Thyroid gland (tissue), 4 donors: Measurements from ENCODE around the gene TMEM170A. TPM values are rescaled to one million over a fixed set of nuclear protein-coding genes. Genes with fewer than 3 reads are reported as not detected.

ENCODE experiments used
- DNase-seq, 2 donors: peaks; one replicate each; pipeline ENCODE4 v3.0.0-alpha.2; 2019
- H3K27ac ChIP-seq, 3 donors: fragments of 200-600 bp; sonication (generic); 1 replicate in 2 of 3; 2 replicates in 1 of 3; pipeline ENCODE4 v1.5.1; 2016 to 2019; ENCODE audit warnings: mild to moderate bottlenecking in 1 of 3, moderate library complexity in 1 of 3
- H3K27me3 ChIP-seq: fragments of 200-600 bp; sonication (generic); one replicate; pipeline ENCODE4 v1.5.1; 2019
- H3K36me3 ChIP-seq, 2 donors: fragments of 200-600 bp; sonication (generic); one replicate each; pipeline ENCODE4 v1.5.1; 2016 to 2019
- H3K4me1 ChIP-seq, 2 donors: fragments of 200-600 bp; sonication (generic); one replicate each; pipeline ENCODE4 v1.5.1; 2017 to 2019
- H3K4me3 ChIP-seq, 3 donors: fragments of 200-600 bp; sonication (generic); replicated peaks in 1 of 3; 1 replicate in 2 of 3; 2 replicates in 1 of 3; pipeline ENCODE4 v1.5.1; 2016; ENCODE audit warnings: mild to moderate bottlenecking in 1 of 3
- H3K9me3 ChIP-seq: fragments of 200-600 bp; sonication (generic); one replicate; pipeline ENCODE4 v1.5.1; 2017
- CTCF ChIP-seq, 6 experiments: fragments of 200-600 bp in 3 of 6; fragments of 450-650 bp in 3 of 6; sonication (generic) in 3 of 6; IDR thresholded peaks; one replicate each; pipeline ENCODE4 v1.5.1; 2016 to 2019; ENCODE audit warnings: antibody characterized with exemption in 6 of 6, mild to moderate bottlenecking in 2 of 6, inconsistent platforms in 1 of 6, moderate library complexity in 1 of 6
- POLR2A ChIP-seq, 2 donors: fragments of 450-650 bp; IDR thresholded peaks; one replicate each; pipeline ENCODE4 v1.6.1; 2017; ENCODE audit warnings: antibody characterized with exemption in 2 of 2, mild to moderate bottlenecking in 2 of 2, moderate library complexity in 1 of 2
- WGBS, 2 donors: methylation state at CpG; one replicate each; pipeline ENCODE4 v1.1.5; 2017; 5-methylcytosine and 5-hydroxymethylcytosine counted together
- intact Hi-C: fragments of 100-400 bp; cut with DNase I; formaldehyde crosslinking; loops from one replicate; pipeline ENCODE4 v1.15.1; 2023
- small RNA-seq: library from RNA; depleted of rRNA; stranded (forward); fragments of <200 nt; gene quantifications from one replicate; pipeline ENCODE3, GENCODE V24; 2016
- total RNA-seq, 4 donors: library from RNA; depleted of rRNA; stranded (reverse); fragments of >200 nt; gene quantifications; one replicate each; pipeline ENCODE4 v1.2.3, GENCODE V29; 2016

The TMEM170A gene
- total RNA-seq, 4 donors from 2014 or later = 27.1 to 41.9 (median 30.7) TPM

- no peak for DNase-seq
- no peak overlapping the region for H3K27ac ChIP-seq
- WGBS, 2 donors = 79 to 87% methylated on average over 1 of the region's 1 CpG
- no peaks in the 10 kb centered on the region for H3K9me3 ChIP-seq
- peaks cover 0 to 4% of the 10 kb centered on the region in 2 donors for H3K36me3 ChIP-seq
- H3K27me3 ChIP-seq = no peaks in the 10 kb centered on the region
- no peak overlapping the region for H3K4me3 ChIP-seq
- peaks cover 6 to 14% of the 10 kb centered on the region in 2 donors for H3K4me1 ChIP-seq
- no peak for TF ChIP-seq POLR2A (IDR thresholded peaks at IDR 0.05)
- no peak for TF ChIP-seq CTCF (IDR thresholded peaks at IDR 0.05)
- intact Hi-C loops = no loop called here
Observed at GRCh38 chr16:75398333-75398732, 66.2 kb downstream of the TMEM170A start.

GRCh38 chr16:75394941-75395340, 69.5 kb downstream of the TMEM170A start:
- no peaks in the 10 kb centered on the region for H3K27me3 ChIP-seq
- WGBS, 2 donors = 87 to 90% methylated on average over 5 of the region's 5 CpGs
- TF ChIP-seq CTCF (IDR thresholded peaks at IDR 0.05) (no peak), POLR2A (IDR thresholded peaks at IDR 0.05) (no peak)
- DNase-seq = no peak
- H3K4me1 ChIP-seq = no peaks in the 10 kb centered on the region
- H3K27ac ChIP-seq = no peak overlapping the region
- peaks cover 0 to 10% of the 10 kb centered on the region in 2 donors for H3K36me3 ChIP-seq
- H3K9me3 ChIP-seq = no peaks in the 10 kb centered on the region
- H3K4me3 ChIP-seq = no peak overlapping the region
- intact Hi-C loops = no loop called here

Small RNAs within 50 kb of the gene (small RNA-seq; reads per million reads assigned to genes)
- gene RF00598 = not detected

Other genes with a start within 250 kb of the TMEM170A start
- not detected for gene CTRB1, start 245.7 kb downstream of the TMEM170A start, total RNA-seq
- 10 to 100 TPM; 51.1 to 89.9 (median 71.3) TPM for gene BCAR1, start 213.1 kb downstream of the TMEM170A start, total RNA-seq
- 10 to 100 TPM; 50.5 to 77.9 (median 60.7) TPM for gene CFDP1, start 31.2 kb downstream of the TMEM170A start, total RNA-seq
- gene CHST6, start 30.8 kb upstream of the TMEM170A start, total RNA-seq = under 1 TPM in 3 of 4 donors, not detected in 1; 0.13 to 0.29 (median 0.22) TPM
- under 1 TPM in 1 of 4 donors, not detected in 3; 0.50 TPM for gene CHST5, start 71.4 kb upstream of the TMEM170A start, total RNA-seq
- gene TMEM231, start 91.6 kb upstream of the TMEM170A start, total RNA-seq = 10 to 100 TPM in 2 of 4 donors, 1 to 10 TPM in 2; 3.6 to 22.2 (median 10.9) TPM
- gene GABARAPL2, start 101.7 kb upstream of the TMEM170A start, total RNA-seq = 100 to 1,000 TPM in 2 of 4 donors, 10 to 100 TPM in 2; 75.3 to 223 (median 122) TPM
- gene ADAT1, start 158.6 kb upstream of the TMEM170A start, total RNA-seq = 10 to 100 TPM; 36.8 to 72.3 (median 50.7) TPM
- gene KARS1, start 183.0 kb upstream of the TMEM170A start, total RNA-seq = 100 to 1,000 TPM in 2 of 4 donors, 10 to 100 TPM in 2; 82.9 to 105 (median 95.4) TPM
- 100 to 1,000 TPM in 3 of 4 donors, 10 to 100 TPM in 1; 96.4 to 115 (median 106) TPM for gene TERF2IP, start 183.1 kb upstream of the TMEM170A start, total RNA-seq
- gene CPHXL2, start 212.3 kb upstream of the TMEM170A start, total RNA-seq = not detected
- not detected for gene DUXB, start 236.8 kb upstream of the TMEM170A start, total RNA-seq